ENCODE results near the gene TBC1D8. TPM values are rescaled to one million over a fixed set of nuclear protein-coding genes. Genes with fewer than 3 reads are reported as not detected.

Gene TBC1D8
- total and polyA plus RNA-seq, 2 of the 13 experiments (the other 11 are each of a cell fraction or from before 2014, with no cell fraction given): 45.1 to 95.4 TPM

GRCh38 chr2:101001691-101002561 lies 149.3 kb downstream of the TBC1D8 start, which contains the start of gene RPL31 (continued):
- no peak for TF ChIP-seq NR2F6 (IDR thresholded peaks at IDR 0.05)
- peak; percentile 61 for TF ChIP-seq NR2F6 (CRISPR knock-in tag; IDR thresholded peaks at IDR 0.05)
- peak; percentile 84 for TF ChIP-seq SOX5 (CRISPR knock-in tag; IDR thresholded peaks at IDR 0.05; ENCODE audit: borderline replicate concordance)
- TF ChIP-seq ZFX (CRISPR knock-in tag; IDR thresholded peaks at IDR 0.05; ENCODE audit: low read depth): peak; percentile 98
- no peak; the same call in 1 of the 2 replicates for TF ChIP-seq ZNF569 (CRISPR knock-in tag; IDR thresholded peaks at IDR 0.05; ENCODE audit: borderline replicate concordance)
- TF ChIP-seq ZC3H13 (CRISPR knock-in tag; IDR thresholded peaks at IDR 0.05): peak; percentile 92
- TF ChIP-seq ZHX1 (CRISPR knock-in tag; IDR thresholded peaks at IDR 0.05; ENCODE audit: low read depth): peak; percentile 99
- TF ChIP-seq ZNF160 (CRISPR knock-in tag; IDR thresholded peaks at IDR 0.05): peak; percentile 95
- TF ChIP-seq ATF7 (IDR thresholded peaks at IDR 0.05): peak; percentile 71
- peak; percentile 93 for TF ChIP-seq ATF7 (CRISPR knock-in tag; IDR thresholded peaks at IDR 0.05)
- peak; percentile 78; the same call in 1 of the 2 replicates for TF ChIP-seq TP53 (CRISPR knock-in tag; conservative IDR thresholded peaks at IDR 0.05)
- no peak for TF ChIP-seq RFX3 (CRISPR knock-in tag; IDR thresholded peaks at IDR 0.05)
- TF ChIP-seq CSRNP1 (CRISPR knock-in tag; IDR thresholded peaks at IDR 0.05): peak; percentile 100
- peak; percentile 93 for TF ChIP-seq PHF21A (CRISPR knock-in tag; IDR thresholded peaks at IDR 0.05)
- peak; percentile 96 for TF ChIP-seq ZNF143 (CRISPR knock-in tag; IDR thresholded peaks at IDR 0.05)
- 0 out of 2 replicates have a peak, but pooled peaks have one; percentile 54 for TF ChIP-seq MTA3 (CRISPR knock-in tag; IDR thresholded peaks at IDR 0.05)
- TF ChIP-seq ZEB1 (IDR thresholded peaks at IDR 0.05; ENCODE audit: insufficient replicate concordance, low read depth): peak; percentile 68
- no peak for TF ChIP-seq NBN (conservative IDR thresholded peaks at IDR 0.05)
- peak; percentile 96 for TF ChIP-seq ZNF891 (CRISPR knock-in tag; IDR thresholded peaks at IDR 0.05)
- no peak for TF ChIP-seq NR2F2 (IDR thresholded peaks at IDR 0.05; ENCODE audit: borderline replicate concordance, low read depth)
- TF ChIP-seq KDM3A (CRISPR knock-in tag; IDR thresholded peaks at IDR 0.05; ENCODE audit: low read depth): peak; percentile 97
- peak; percentile 70 for TF ChIP-seq ZNF3 (CRISPR knock-in tag; IDR thresholded peaks at IDR 0.05)
- peak; percentile 89 for TF ChIP-seq ZNF468 (CRISPR knock-in tag; IDR thresholded peaks at IDR 0.05)
- no peak; the same call in 1 of the 2 replicates for TF ChIP-seq CERS6 (CRISPR knock-in tag; IDR thresholded peaks at IDR 0.05)
- TF ChIP-seq TAF15 (IDR thresholded peaks at IDR 0.05; ENCODE audit: low read depth, low read length, poor library complexity, severe bottlenecking): peak; percentile 61

Data from HepG2 (cell line).